Measurements from ENCODE around the gene ACSM6.

ACSM6 gene

DNA sequence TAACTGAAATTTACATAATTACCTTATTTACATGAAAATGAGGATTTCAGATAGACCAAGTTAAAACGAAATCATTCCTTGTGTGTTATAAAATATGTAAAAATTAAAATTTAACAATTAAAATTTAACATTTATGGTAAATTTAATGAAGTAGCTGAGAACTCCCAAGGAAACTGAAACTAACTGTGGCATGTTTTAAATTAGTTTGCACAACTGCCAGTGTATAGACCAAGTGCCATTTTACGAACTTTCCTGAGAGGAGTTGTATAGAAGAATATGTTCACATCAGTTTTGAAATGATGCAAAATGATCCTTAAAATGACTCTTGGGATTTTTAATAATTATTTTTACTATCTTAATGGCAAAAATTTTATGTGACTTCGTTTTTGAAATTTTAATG, 73.2 kb downstream of the ACSM6 start:
- H3K4me1 ChIP-seq (ENCODE audit: insufficient read depth, low read length, severe bottlenecking): no peaks in the 10 kb centered on the region
- no peaks in the 10 kb centered on the region for H3K79me2 ChIP-seq (ENCODE audit: insufficient read depth, low read length)
- H2AFZ ChIP-seq (ENCODE audit: low read length): no peak overlapping the region
- TF ChIP-seq, protein P1, sequence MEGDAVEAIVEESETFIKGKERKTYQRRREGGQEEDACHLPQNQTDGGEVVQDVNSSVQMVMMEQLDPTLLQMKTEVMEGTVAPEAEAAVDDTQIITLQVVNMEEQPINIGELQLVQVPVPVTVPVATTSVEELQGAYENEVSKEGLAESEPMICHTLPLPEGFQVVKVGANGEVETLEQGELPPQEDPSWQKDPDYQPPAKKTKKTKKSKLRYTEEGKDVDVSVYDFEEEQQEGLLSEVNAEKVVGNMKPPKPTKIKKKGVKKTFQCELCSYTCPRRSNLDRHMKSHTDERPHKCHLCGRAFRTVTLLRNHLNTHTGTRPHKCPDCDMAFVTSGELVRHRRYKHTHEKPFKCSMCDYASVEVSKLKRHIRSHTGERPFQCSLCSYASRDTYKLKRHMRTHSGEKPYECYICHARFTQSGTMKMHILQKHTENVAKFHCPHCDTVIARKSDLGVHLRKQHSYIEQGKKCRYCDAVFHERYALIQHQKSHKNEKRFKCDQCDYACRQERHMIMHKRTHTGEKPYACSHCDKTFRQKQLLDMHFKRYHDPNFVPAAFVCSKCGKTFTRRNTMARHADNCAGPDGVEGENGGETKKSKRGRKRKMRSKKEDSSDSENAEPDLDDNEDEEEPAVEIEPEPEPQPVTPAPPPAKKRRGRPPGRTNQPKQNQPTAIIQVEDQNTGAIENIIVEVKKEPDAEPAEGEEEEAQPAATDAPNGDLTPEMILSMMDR (IDR thresholded peaks at IDR 0.05; ENCODE audit: low read length): no peak
- TF ChIP-seq EZH2 (IDR thresholded peaks at IDR 0.05; ENCODE audit: borderline replicate concordance, low read length): no peak
- no peak overlapping the region for H3K9ac ChIP-seq (ENCODE audit: low read length)
- no peaks in the 10 kb centered on the region for H3K9me3 ChIP-seq (ENCODE audit: low read length)
- peaks cover 26% of the 10 kb centered on the region for H3K36me3 ChIP-seq (ENCODE audit: insufficient read depth, low read length)
- no peaks in the 10 kb centered on the region for H3K9me2 ChIP-seq (ENCODE audit: low read depth, low read length)
- H3K27ac ChIP-seq (ENCODE audit: low read depth, low read length, poor library complexity, severe bottlenecking): no peak overlapping the region
- H3K4me3 ChIP-seq (ENCODE audit: low read depth, low read length, poor library complexity, severe bottlenecking): no peak overlapping the region
- no peak overlapping the region for H3K4me2 ChIP-seq (ENCODE audit: low read length)
- H3K27me3 ChIP-seq (ENCODE audit: insufficient read depth, low read length): no peaks in the 10 kb centered on the region
- no peaks in the 10 kb centered on the region for H4K20me1 ChIP-seq (ENCODE audit: insufficient read depth, low read length)
- no peaks in the 10 kb centered on the region for H3F3A ChIP-seq (ENCODE audit: insufficient read depth, low read length)

DNA sequence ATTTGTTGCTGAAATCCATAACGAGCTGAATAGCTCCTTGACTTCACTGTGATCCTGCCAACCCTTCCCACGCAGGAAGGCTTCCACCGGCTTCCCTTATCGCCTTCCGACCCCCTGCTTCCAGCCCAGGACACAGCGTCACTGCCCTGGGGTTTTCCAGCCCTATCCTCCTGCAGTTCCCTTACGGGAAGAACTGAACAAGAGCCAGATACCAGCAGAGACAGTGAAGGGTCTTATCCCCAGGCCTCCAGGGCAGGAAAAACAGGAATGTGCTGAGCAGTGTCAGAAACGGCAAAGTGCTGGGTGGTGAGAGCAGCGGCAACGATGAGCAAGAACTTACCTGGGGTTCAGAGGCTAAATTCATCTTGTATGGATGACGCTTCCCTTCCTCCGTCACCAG, 74.4 kb downstream of the ACSM6 start:
- H3K9me2 ChIP-seq (ENCODE audit: low read depth, low read length): no peaks in the 10 kb centered on the region
- no peak overlapping the region for H3K4me2 ChIP-seq (ENCODE audit: low read length)
- no peaks in the 10 kb centered on the region for H3K4me1 ChIP-seq (ENCODE audit: insufficient read depth, low read length, severe bottlenecking)
- no peak for TF ChIP-seq EZH2 (IDR thresholded peaks at IDR 0.05; ENCODE audit: borderline replicate concordance, low read length)
- TF ChIP-seq, protein P1 (IDR thresholded peaks at IDR 0.05; ENCODE audit: low read length): no peak
- H4K20me1 ChIP-seq (ENCODE audit: insufficient read depth, low read length): no peaks in the 10 kb centered on the region
- H3K79me2 ChIP-seq (ENCODE audit: insufficient read depth, low read length): no peaks in the 10 kb centered on the region
- no peaks in the 10 kb centered on the region for H3K27me3 ChIP-seq (ENCODE audit: insufficient read depth, low read length)
- peaks cover 20% of the 10 kb centered on the region for H3K36me3 ChIP-seq (ENCODE audit: insufficient read depth, low read length)
- no peak overlapping the region for H3K4me3 ChIP-seq (ENCODE audit: low read depth, low read length, poor library complexity, severe bottlenecking)
- H3K27ac ChIP-seq (ENCODE audit: low read depth, low read length, poor library complexity, severe bottlenecking): no peak overlapping the region
- H3K9ac ChIP-seq (ENCODE audit: low read length): no peak overlapping the region
- no peak overlapping the region for H2AFZ ChIP-seq (ENCODE audit: low read length)
- H3F3A ChIP-seq (ENCODE audit: insufficient read depth, low read length): no peaks in the 10 kb centered on the region
- H3K9me3 ChIP-seq (ENCODE audit: low read length): no peaks in the 10 kb centered on the region

DNA sequence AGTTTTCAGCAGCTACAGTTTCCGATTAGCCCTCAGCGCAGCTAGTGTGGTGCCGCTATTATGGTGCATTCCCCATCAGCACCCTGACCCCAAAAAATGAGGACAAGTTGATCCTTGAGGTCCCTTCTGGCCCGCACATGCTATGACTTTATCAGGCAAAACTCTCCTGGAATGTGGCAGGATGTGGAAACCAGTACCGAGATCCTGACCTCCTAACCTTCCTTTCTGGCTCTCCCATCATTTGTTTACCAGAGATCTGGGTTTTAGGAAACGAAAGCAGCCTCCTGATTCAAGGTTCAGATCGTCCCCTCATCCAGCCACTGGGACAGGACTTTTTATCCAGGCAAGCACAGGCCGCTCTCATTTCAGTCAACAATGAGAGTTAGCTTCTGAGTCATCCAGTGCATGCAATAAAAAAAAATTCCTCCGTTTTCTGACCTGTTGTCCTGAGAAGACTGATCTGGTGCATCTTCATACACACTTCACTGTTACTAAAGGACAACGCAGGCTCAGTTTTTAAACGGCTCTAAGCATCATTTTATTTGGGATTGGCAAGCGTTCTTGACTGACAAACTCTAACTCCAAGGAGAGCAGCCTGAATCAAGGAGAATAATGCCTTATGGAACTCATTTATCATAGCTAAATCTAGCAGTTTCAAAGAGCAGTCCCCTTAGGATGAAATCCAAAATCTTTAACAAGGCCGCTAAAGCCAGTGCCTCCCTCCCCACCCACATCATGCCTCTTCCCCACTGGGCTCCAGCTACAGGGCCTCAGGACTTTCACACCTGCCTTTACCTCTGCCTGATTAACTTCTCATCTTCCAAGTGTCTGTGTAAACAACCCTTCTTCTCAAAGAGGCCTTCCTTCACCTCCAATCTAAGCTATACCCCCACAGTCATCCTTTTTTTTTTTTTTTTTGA, 79.6 kb downstream of the ACSM6 start:
- no peaks in the 10 kb centered on the region for H3K27me3 ChIP-seq (ENCODE audit: insufficient read depth, low read length)
- TF ChIP-seq EZH2 (IDR thresholded peaks at IDR 0.05; ENCODE audit: borderline replicate concordance, low read length): no peak
- TF ChIP-seq, protein P1 (IDR thresholded peaks at IDR 0.05; ENCODE audit: low read length): no peak
- no peak overlapping the region for H3K4me3 ChIP-seq (ENCODE audit: low read depth, low read length, poor library complexity, severe bottlenecking)
- H3K27ac ChIP-seq (ENCODE audit: low read depth, low read length, poor library complexity, severe bottlenecking): no peak overlapping the region
- H3K4me1 ChIP-seq (ENCODE audit: insufficient read depth, low read length, severe bottlenecking): no peaks in the 10 kb centered on the region
- H3K9me3 ChIP-seq (ENCODE audit: low read length): no peaks in the 10 kb centered on the region
- H3K9ac ChIP-seq (ENCODE audit: low read length): no peak overlapping the region
- no peaks in the 10 kb centered on the region for H3K36me3 ChIP-seq (ENCODE audit: insufficient read depth, low read length)
- no peak overlapping the region for H2AFZ ChIP-seq (ENCODE audit: low read length)
- no peaks in the 10 kb centered on the region for H4K20me1 ChIP-seq (ENCODE audit: insufficient read depth, low read length)
- no peaks in the 10 kb centered on the region for H3K9me2 ChIP-seq (ENCODE audit: low read depth, low read length)
- no peaks in the 10 kb centered on the region for H3K79me2 ChIP-seq (ENCODE audit: insufficient read depth, low read length)
- H3K4me2 ChIP-seq (ENCODE audit: low read length): no peak overlapping the region
- no peaks in the 10 kb centered on the region for H3F3A ChIP-seq (ENCODE audit: insufficient read depth, low read length)
